ENCODE results near the gene MYADML2.

Gene MYADML2

DNA sequence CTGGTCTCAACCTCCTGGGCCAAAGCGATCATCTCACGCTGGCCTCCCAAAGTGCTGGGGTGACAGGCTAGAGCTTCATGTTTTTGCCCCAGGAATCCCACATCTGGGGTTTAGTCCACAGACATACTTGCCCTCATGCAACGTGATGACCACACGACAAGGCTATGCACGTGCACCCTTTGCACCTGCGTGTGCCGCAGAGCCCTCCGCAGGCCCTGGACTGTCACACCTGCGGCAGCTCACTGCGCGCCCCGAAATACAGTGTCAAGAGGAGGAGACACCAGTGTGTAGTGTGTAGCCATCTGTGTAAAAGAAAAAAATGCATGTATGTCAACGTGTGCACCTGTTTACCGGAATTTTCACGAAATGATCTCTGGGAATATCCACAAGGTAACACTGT lies 3.5 kb upstream of the MYADML2 start:
- Histone ChIP-seq H3K27ac (ENCODE audit: low read depth in 2 of 2, low read length in 2 of 2) (no peak overlapping the region), H3K27me3 (ENCODE audit: control insufficient read depth in 2 of 2, insufficient read depth in 2 of 2, low read length in 2 of 2) (no peaks in the 10 kb centered on the region), H3K4me1 (ENCODE audit: control insufficient read depth in 2 of 2, insufficient read depth in 2 of 2, low read length in 2 of 2) (no peaks in the 10 kb centered on the region), H3K9me3 (ENCODE audit: control insufficient read depth in 2 of 2, low read length in 2 of 2) (no peaks in the 10 kb centered on the region), H3K9ac (ENCODE audit: low read depth in 1 of 2, low read length in 2 of 2) (no peak overlapping the region), H3K4me3 (ENCODE audit: low read length in 2 of 2) (no peak overlapping the region), H3K36me3 (ENCODE audit: control insufficient read depth in 2 of 2, insufficient read depth in 2 of 2, low read length in 2 of 2) (no peaks in the 10 kb centered on the region)

GRCh38 chr17:81948635-81949378 lies 1.8 kb upstream of the MYADML2 start:
- Histone ChIP-seq H3K27me3 (ENCODE audit: control insufficient read depth in 2 of 2, insufficient read depth in 2 of 2, low read length in 2 of 2) (no peaks in the 10 kb centered on the region), H3K4me1 (ENCODE audit: control insufficient read depth in 2 of 2, insufficient read depth in 2 of 2, low read length in 2 of 2) (no peaks in the 10 kb centered on the region), H3K9me3 (ENCODE audit: control insufficient read depth in 2 of 2, low read length in 2 of 2) (no peaks in the 10 kb centered on the region), H3K36me3 (ENCODE audit: control insufficient read depth in 2 of 2, insufficient read depth in 2 of 2, low read length in 2 of 2) (no peaks in the 10 kb centered on the region), H3K4me3 (ENCODE audit: low read length in 2 of 2) (no peak overlapping the region), H3K9ac (ENCODE audit: low read depth in 1 of 2, low read length in 2 of 2) (no peak overlapping the region), H3K27ac (ENCODE audit: low read depth in 2 of 2, low read length in 2 of 2) (no peak overlapping the region)

- Histone ChIP-seq H3K4me1 (ENCODE audit: control insufficient read depth in 2 of 2, insufficient read depth in 2 of 2, low read length in 2 of 2) (no peaks in the 10 kb centered on the region), H3K27ac (ENCODE audit: low read depth in 2 of 2, low read length in 2 of 2) (no peak overlapping the region), H3K9ac (ENCODE audit: low read depth in 1 of 2, low read length in 2 of 2) (no peak overlapping the region), H3K4me3 (ENCODE audit: low read length in 2 of 2) (no peak overlapping the region), H3K27me3 (ENCODE audit: control insufficient read depth in 2 of 2, insufficient read depth in 2 of 2, low read length in 2 of 2) (no peaks in the 10 kb centered on the region), H3K9me3 (ENCODE audit: control insufficient read depth in 2 of 2, low read length in 2 of 2) (no peaks in the 10 kb centered on the region), H3K36me3 (ENCODE audit: control insufficient read depth in 2 of 2, insufficient read depth in 2 of 2, low read length in 2 of 2) (no peaks in the 10 kb centered on the region)
These were observed 2.2 kb downstream of the MYADML2 start for GRCh38 chr17:81944858-81945257.

GRCh38 chr17:81942167-81942553 lies 4.9 kb downstream of the MYADML2 start:
- Histone ChIP-seq H3K27me3 (ENCODE audit: control insufficient read depth in 2 of 2, insufficient read depth in 2 of 2, low read length in 2 of 2) (no peaks in the 10 kb centered on the region), H3K27ac (ENCODE audit: low read depth in 2 of 2, low read length in 2 of 2) (no peak overlapping the region), H3K9ac (ENCODE audit: low read depth in 1 of 2, low read length in 2 of 2) (no peak overlapping the region), H3K4me1 (ENCODE audit: control insufficient read depth in 2 of 2, insufficient read depth in 2 of 2, low read length in 2 of 2) (no peaks in the 10 kb centered on the region), H3K4me3 (ENCODE audit: low read length in 2 of 2) (no peak overlapping the region), H3K36me3 (ENCODE audit: control insufficient read depth in 2 of 2, insufficient read depth in 2 of 2, low read length in 2 of 2) (no peaks in the 10 kb centered on the region), H3K9me3 (ENCODE audit: control insufficient read depth in 2 of 2, low read length in 2 of 2) (no peaks in the 10 kb centered on the region)

DNA sequence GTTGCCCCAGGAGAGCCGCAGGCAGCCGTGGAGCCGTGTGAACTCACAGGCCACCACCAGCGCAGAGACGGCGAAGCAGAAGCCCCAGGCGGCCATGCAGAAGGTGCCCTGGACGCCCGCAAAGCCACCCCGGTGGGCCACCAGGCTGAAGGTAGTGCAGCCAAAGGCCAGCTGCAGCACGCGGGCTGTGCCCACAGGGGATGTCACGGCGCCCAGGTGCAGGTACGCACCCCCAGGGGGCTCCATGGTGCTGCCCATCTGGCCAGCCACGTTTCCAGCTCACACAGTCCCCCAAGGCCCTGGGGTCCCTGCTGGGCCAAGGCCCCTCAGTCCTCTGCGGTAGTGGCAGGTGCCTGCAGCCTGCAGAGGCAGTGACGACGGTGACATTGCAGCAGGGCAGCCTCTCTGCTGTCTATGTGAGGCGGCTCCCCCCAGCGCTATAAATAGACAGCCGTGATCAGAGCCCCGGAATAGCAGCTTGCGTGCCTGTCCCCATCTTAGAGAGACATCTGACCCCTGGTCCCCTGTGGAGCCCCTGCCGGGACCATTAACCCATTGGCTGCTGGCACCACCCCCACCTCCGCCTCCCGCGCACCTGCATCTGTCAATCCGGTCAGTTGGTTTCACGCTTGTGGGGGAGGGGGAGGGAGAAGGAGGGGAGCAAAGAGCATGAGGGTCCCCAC lies 5.4 kb downstream of the MYADML2 start:
- Histone ChIP-seq H3K27me3 (ENCODE audit: control insufficient read depth in 2 of 2, insufficient read depth in 2 of 2, low read length in 2 of 2) (no peaks in the 10 kb centered on the region), H3K9ac (ENCODE audit: low read depth in 1 of 2, low read length in 2 of 2) (no peak overlapping the region), H3K4me1 (ENCODE audit: control insufficient read depth in 2 of 2, insufficient read depth in 2 of 2, low read length in 2 of 2) (peaks cover 3% of the 10 kb centered on the region in 2 donors), H3K4me3 (ENCODE audit: low read length in 2 of 2) (no peak overlapping the region), H3K36me3 (ENCODE audit: control insufficient read depth in 2 of 2, insufficient read depth in 2 of 2, low read length in 2 of 2) (no peaks in the 10 kb centered on the region), H3K27ac (ENCODE audit: low read depth in 2 of 2, low read length in 2 of 2) (no peak overlapping the region), H3K9me3 (ENCODE audit: control insufficient read depth in 2 of 2, low read length in 2 of 2) (no peaks in the 10 kb centered on the region)

GRCh38 chr17:81940538-81941483 lies 6.2 kb downstream of the MYADML2 start:
- Histone ChIP-seq H3K9me3 (ENCODE audit: control insufficient read depth in 2 of 2, low read length in 2 of 2) (no peaks in the 10 kb centered on the region), H3K9ac (ENCODE audit: low read depth in 1 of 2, low read length in 2 of 2) (no peak overlapping the region), H3K36me3 (ENCODE audit: control insufficient read depth in 2 of 2, insufficient read depth in 2 of 2, low read length in 2 of 2) (no peaks in the 10 kb centered on the region), H3K27ac (ENCODE audit: low read depth in 2 of 2, low read length in 2 of 2) (no peak overlapping the region), H3K4me1 (ENCODE audit: control insufficient read depth in 2 of 2, insufficient read depth in 2 of 2, low read length in 2 of 2) (peaks cover 6% of the 10 kb centered on the region in 2 donors), H3K4me3 (ENCODE audit: low read length in 2 of 2) (no peak overlapping the region), H3K27me3 (ENCODE audit: control insufficient read depth in 2 of 2, insufficient read depth in 2 of 2, low read length in 2 of 2) (no peaks in the 10 kb centered on the region)

DNA sequence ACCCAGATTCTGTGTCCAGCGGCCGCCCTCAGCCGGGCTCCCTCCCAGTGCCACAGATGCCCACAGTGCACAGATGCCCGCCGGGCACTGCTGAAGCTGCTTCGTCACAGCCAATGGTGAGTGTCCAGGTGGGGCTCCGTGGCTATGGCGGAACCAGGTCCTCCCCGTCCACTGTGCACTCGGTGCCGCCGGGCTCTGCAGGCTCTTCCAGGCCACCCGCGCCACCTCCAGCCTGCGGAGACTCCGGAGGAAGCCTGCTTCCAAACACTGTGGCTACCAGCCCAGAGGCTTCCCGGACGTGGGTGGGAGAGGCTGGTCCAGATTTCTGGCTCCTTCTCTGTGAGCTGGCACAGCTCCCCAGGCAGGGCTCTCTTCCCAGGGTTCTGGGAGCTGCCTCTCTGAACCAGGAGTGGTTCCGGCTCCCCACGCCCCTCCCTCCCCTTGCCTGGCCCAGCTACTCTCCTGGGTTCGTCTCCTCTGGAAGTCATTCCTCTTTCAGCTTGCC lies 7.1 kb downstream of the MYADML2 start:
- Histone ChIP-seq H3K9me3 (ENCODE audit: control insufficient read depth in 2 of 2, low read length in 2 of 2) (no peaks in the 10 kb centered on the region), H3K4me3 (ENCODE audit: low read length in 2 of 2) (no peak overlapping the region), H3K27ac (ENCODE audit: low read depth in 2 of 2, low read length in 2 of 2) (no peak overlapping the region), H3K4me1 (ENCODE audit: control insufficient read depth in 2 of 2, insufficient read depth in 2 of 2, low read length in 2 of 2) (peaks cover 6% of the 10 kb centered on the region in 2 donors), H3K9ac (ENCODE audit: low read depth in 1 of 2, low read length in 2 of 2) (no peak overlapping the region), H3K36me3 (ENCODE audit: control insufficient read depth in 2 of 2, insufficient read depth in 2 of 2, low read length in 2 of 2) (no peaks in the 10 kb centered on the region), H3K27me3 (ENCODE audit: control insufficient read depth in 2 of 2, insufficient read depth in 2 of 2, low read length in 2 of 2) (no peaks in the 10 kb centered on the region)

GRCh38 chr17:81939218-81939617 lies 7.8 kb downstream of the MYADML2 start:
- Histone ChIP-seq H3K9ac (ENCODE audit: low read depth in 1 of 2, low read length in 2 of 2) (no peak overlapping the region), H3K36me3 (ENCODE audit: control insufficient read depth in 2 of 2, insufficient read depth in 2 of 2, low read length in 2 of 2) (no peaks in the 10 kb centered on the region), H3K9me3 (ENCODE audit: control insufficient read depth in 2 of 2, low read length in 2 of 2) (no peaks in the 10 kb centered on the region), H3K27me3 (ENCODE audit: control insufficient read depth in 2 of 2, insufficient read depth in 2 of 2, low read length in 2 of 2) (no peaks in the 10 kb centered on the region), H3K27ac (ENCODE audit: low read depth in 2 of 2, low read length in 2 of 2) (no peak overlapping the region), H3K4me1 (ENCODE audit: control insufficient read depth in 2 of 2, insufficient read depth in 2 of 2, low read length in 2 of 2) (peaks cover 6% of the 10 kb centered on the region in 2 donors), H3K4me3 (ENCODE audit: low read length in 2 of 2) (no peak overlapping the region)

DNA sequence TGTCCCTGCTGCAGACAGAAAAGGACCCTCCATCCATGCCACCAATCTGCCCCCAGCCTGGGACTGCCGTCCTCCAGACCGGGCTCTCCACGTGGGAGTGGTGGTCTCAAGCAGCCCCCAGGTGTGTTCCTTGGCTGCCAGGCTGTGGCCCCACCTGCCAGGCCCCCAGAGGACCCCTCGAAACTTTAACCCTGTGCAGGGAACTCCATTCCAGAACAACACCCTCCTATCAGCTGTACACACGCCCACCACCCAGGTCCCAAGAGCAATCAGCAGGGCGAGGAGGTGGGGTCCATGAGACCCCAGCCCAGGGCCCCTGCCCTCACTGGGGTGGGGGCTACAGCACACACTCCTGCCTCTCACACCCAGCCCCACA lies 11.3 kb downstream of the MYADML2 start:
- Histone ChIP-seq H3K9ac (ENCODE audit: low read depth in 1 of 2, low read length in 2 of 2) (no peak overlapping the region), H3K4me3 (ENCODE audit: low read length in 2 of 2) (no peak overlapping the region), H3K36me3 (ENCODE audit: control insufficient read depth in 2 of 2, insufficient read depth in 2 of 2, low read length in 2 of 2) (no peaks in the 10 kb centered on the region), H3K9me3 (ENCODE audit: control insufficient read depth in 2 of 2, low read length in 2 of 2) (no peaks in the 10 kb centered on the region), H3K27me3 (ENCODE audit: control insufficient read depth in 2 of 2, insufficient read depth in 2 of 2, low read length in 2 of 2) (no peaks in the 10 kb centered on the region), H3K27ac (ENCODE audit: low read depth in 2 of 2, low read length in 2 of 2) (no peak overlapping the region), H3K4me1 (ENCODE audit: control insufficient read depth in 2 of 2, insufficient read depth in 2 of 2, low read length in 2 of 2) (peaks cover 11 to 13% of the 10 kb centered on the region in 2 donors)
